Measurements from ENCODE around the gene SLC41A2.

- TF ChIP-seq CTCF (conservative IDR thresholded peaks at IDR 0.05; ENCODE audit: low read length) (no peak), EZH2phosphoT487 (IDR thresholded peaks at IDR 0.05; ENCODE audit: borderline replicate concordance) (no peak)
Measured at GRCh38 chr12:104928036-104928745, 29.9 kb downstream of the SLC41A2 start.
